ENCODE data around the gene IDH3G.

DNA sequence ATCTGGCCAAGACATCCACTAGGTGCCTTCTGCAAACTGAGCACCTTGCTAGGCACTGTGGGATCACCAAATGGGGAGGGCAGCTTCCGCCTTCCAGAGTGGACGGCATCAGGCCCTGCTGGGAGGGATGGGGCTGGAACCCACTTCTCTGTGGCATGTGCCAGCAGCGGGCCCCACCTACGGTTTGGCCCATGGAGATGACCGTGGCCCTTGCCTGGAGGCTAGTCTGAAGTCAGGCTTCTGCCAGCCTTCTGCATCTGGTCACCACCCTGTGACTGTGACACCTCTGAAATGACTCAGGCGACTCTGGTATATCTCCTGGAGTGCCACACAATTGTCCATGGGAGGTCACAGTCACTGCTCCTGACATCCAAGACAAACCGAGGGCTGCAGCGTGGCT is 7.5 kb upstream of the IDH3G start:
- no peak for TF ChIP-seq CTCF (IDR thresholded peaks at IDR 0.05; ENCODE audit: extremely low read depth in 1 of 2, insufficient read depth in 1 of 2, low read depth in 1 of 2, low read length in 2 of 2)
- TF ChIP-seq, protein P1, sequence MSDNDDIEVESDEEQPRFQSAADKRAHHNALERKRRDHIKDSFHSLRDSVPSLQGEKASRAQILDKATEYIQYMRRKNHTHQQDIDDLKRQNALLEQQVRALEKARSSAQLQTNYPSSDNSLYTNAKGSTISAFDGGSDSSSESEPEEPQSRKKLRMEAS (IDR thresholded peaks at IDR 0.05; ENCODE audit: insufficient read depth, insufficient read length): no peak
- no peak for TF ChIP-seq POLR2A (IDR thresholded peaks at IDR 0.05; ENCODE audit: low read depth, low read length)
- TF ChIP-seq POLR2AphosphoS5 (IDR thresholded peaks at IDR 0.05; ENCODE audit: insufficient read depth, low read depth, low read length): no peak
- no peak for TF ChIP-seq MYC (IDR thresholded peaks at IDR 0.05; ENCODE audit: low read depth, low read length)

All from endothelial cell of umbilical vein (primary cell).